ENCODE results near the gene PIK3C3.

The PIK3C3 gene

DNA sequence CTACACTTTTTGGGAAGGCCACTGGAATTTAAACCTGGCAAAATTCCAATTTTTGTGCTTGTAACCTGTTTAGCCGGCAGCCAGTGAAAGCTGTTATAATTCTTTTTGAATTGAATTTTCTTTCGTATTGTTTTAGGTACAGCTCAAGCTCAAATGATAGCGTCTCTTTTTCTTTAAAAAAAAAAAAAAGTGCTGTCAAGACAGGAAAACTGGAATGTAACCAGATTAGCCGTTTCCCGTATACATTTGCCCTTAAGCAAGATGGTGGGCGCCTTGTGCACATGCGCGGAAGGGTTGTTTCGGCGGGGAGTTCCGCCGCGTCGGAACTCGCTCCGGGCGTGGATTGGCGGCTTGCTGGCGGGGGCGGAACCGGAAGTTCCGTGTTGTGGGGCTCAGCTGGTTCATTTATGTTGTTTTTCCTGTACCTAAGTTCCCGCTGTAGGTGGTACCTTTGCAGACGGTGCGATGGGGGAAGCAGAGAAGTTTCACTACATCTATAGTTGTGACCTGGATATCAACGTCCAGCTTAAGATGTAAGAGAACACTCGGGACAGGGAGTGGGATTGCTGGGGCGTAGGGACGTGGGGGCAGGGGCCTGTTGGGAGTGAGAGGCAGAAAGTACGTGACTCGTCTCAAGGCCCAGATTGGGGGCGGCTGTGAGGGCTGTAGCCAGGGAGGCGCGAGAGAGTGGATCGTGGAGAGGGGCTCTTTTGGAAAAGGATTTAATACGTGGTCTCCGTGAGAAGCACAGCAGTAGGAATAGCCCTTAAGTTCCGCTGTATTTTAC is at the start of gene PIK3C3:
PIK3C3 (plus strand) TSS at position 408 of the 787 bp plus-strand sequence; CDS start at position 466, 58 bp downstream.
- DNase-seq = peak; percentile 89

- no peak for DNase-seq
These were observed 49.1 kb upstream of the PIK3C3 start for GRCh38 chr18:41905786-41906527.

DNA sequence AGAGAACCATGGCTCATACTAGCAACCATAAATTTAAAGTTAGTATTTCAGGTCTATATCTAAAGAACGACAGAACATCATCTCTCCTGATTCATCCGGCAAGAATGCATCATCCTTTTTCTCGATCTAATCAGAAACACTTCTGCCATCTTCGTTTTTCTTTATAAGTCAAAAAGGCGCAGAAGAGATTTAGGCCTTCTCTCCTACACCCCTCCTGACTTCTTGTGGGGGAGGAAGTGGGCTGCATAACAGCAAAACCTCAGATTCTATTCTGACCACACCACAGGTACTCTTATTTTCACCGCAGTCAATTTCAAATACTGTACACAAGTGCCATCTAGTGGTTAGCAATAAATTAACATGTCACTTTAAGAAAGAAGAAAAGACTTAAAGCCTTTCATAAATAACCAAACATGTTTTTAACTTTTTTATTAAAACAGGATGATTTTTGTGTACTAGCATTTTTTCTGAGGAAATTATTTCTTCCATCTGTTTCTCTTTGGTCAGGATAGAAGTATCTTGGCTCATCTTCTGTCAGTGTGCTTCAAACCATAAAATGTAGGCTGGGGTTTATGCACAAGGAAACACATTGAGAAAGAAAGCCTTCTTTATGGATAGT is 48.4 kb upstream of the PIK3C3 start:
- DNase-seq = peak; percentile 0

DNA sequence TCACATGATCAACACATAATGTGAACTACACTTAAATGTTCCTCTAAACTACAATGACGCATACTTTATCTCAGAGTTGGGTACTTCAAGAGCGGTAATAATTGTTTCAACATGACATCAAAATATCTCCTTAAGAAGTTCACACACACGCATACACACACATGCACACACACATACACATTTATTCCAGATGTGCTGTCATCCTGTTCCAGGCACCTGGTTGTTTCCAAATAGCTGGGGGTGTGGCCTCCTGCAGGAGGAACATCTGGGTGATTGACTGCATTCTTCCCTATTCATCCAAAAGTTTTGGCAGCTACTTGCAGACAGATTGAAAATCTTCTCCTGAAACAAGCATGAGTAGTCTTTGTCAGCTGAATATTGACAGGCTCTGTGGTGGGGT is 37.9 kb upstream of the PIK3C3 start:
- DNase-seq = no peak

GRCh38 chr18:41921770-41922169 is 33.3 kb upstream of the PIK3C3 start:
- DNase-seq = no peak

GRCh38 chr18:41922176-41922575 is 32.9 kb upstream of the PIK3C3 start:
- no peak for DNase-seq

- DNase-seq = no peak
These were observed 32.2 kb upstream of the PIK3C3 start for GRCh38 chr18:41922841-41923240.

- no peak for DNase-seq
These were observed 31.6 kb upstream of the PIK3C3 start for GRCh38 chr18:41923446-41923845.

GRCh38 chr18:41928581-41928980 is 26.5 kb upstream of the PIK3C3 start:
- no peak for DNase-seq

DNA sequence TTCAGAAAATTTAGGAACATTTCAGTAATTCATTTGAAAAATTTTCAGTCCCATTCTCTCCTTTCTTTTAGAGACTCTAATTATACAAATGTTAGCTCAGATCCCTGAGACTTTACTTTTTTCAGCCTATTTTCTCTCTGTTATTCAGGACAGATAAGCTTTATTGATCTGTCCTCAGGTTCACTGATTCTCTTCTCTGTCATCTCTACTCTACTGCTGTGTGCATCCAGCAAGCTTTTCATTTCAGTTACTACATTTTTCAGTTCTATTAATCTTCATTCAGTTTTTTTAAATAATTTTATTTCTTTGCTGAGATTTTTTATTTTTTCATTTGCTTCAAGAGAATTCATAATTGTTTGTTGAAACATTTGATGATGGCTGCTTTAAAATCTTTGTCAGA is 22.1 kb upstream of the PIK3C3 start:
- DNase-seq = no peak

DNA sequence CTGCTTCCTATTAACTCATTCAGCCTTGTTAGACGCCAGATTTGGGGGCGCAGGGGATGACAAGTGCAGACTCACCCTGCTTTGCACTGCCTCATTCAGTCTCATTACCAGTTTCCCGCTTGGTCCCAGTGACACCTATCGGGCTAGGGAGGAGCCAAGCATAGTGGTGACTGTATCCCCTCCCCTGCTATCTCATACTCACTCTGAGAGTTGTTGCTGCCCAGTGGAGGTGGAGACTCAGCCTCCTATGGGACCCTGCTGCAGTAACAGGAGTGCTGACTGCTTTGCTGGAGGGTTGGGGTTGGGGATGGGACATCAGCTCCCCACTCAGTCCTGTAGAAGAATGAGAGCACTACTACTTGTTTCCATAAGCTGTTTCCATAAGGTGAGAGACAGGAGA is 21.3 kb upstream of the PIK3C3 start:
- no peak for DNase-seq

GRCh38 chr18:41936471-41937134 is 18.4 kb upstream of the PIK3C3 start:
- no peak for DNase-seq

GRCh38 chr18:41938445-41938844 is 16.6 kb upstream of the PIK3C3 start:
- DNase-seq = no peak

- DNase-seq = no peak
These were observed 15.7 kb upstream of the PIK3C3 start for GRCh38 chr18:41939326-41939725.

DNA sequence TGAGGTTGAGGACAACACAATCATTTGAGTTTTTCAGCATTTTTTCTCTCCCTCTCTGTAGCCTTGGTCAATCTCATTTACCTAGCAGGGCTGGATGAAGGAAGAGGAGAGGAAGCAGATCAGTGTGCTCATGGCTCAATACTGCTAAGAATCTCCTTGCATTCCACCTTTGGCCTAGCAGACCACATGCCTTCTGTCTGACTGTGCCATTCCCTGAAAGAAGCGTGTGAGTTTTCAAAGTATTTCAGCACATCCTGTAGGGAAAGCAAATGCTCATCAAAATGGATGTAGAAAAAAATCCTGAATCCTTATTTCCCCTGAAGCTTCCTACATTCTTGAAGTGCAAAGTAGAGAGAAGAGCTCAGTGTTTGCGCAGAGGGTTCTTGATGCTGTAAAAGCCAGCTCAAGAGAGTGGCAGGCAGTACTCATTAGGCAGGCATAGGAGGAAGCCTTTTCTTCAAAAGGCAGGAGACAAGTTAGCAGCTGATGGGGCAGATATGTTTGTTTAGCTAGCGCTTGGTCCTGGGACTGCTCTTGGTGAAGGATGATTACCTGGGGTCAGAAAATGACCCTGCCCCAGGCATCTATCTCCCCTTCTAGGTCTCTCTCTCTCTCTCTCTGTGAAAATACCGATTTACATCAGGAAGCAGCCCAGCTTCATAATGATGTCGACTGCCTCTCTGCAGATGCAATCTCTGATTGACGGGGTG is 14.4 kb upstream of the PIK3C3 start:
- no peak for DNase-seq

GRCh38 chr18:41942254-41942653 is 12.8 kb upstream of the PIK3C3 start:
- DNase-seq = no peak

- no peak for DNase-seq
These were observed 6.4 kb upstream of the PIK3C3 start for GRCh38 chr18:41948544-41949110.

GRCh38 chr18:41949206-41949920 is 5.7 kb upstream of the PIK3C3 start:
- DNase-seq = no peak

DNA sequence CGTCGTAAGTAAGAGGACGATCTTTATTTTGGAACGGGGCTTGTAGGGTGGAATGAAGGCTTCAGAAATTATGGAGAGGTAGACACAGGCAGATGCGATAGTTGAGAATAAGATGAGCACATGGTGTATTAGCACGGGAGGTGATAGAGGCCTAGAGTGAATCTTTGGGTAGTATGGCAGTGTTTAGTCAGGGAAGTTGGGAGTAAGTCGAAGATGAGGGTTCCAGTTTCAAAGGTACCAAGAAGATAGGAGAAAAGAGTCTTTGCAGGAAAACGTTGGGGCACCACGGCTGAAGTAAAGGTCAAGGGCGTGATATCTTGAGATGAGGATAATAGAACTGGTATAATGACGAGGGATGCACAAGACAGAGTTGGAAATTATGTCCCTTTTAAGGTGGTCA is 654 bp downstream of the PIK3C3 start:
- DNase-seq = no peak

DNA sequence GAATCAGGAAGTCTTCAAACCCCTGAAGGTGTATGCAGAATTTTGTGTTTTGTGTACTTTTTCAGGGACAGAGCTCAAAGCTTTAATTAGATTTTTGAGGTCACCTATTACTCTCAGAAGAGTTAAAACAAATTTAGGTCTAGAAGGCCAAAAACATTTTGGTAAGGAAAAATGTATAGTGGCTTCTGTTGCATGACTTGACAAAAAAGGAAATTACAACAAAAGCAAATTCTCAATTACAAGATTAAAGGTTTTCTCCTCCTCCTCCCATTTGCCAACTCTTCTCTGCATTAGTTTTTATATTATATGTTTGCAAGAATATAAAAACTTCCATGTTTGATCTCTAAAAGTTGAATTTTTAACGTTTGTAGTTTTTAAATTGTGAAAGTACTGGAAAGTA is 4.0 kb downstream of the PIK3C3 start:
- no peak for DNase-seq

GRCh38 chr18:41965634-41966255 is 10.7 kb downstream of the PIK3C3 start:
- no peak for DNase-seq

All from NCI-H510A (cell line).